ENCODE results near the gene SLC11A1. TPM values are rescaled to one million over a fixed set of nuclear protein-coding genes. Genes with fewer than 3 reads are reported as not detected.

SLC11A1 gene
- total and polyA plus RNA-seq, 8 donors, result 4.2 to 20.4 (median 8.9) TPM; not detected in 1

GRCh38 chr2:218395826-218396687 lies 14.0 kb downstream of the SLC11A1 start:
- Histone ChIP-seq H3K36me3 (no peaks in the 10 kb centered on the region), H3K9me3 (no peaks in the 10 kb centered on the region), H3K27ac (peak overlapping the region; percentile 98 to 100 (median 100)), H3K4me3 (peak overlapping the region; percentile 74 to 97 (median 94)), H3K27me3 (no peaks in the 10 kb centered on the region), H3K4me1 (peaks cover 25 to 53% (median 41%) of the 10 kb centered on the region in 4 donors)
- no peak for TF ChIP-seq EP300 (IDR thresholded peaks at IDR 0.05)
- peak in 6 of 7 experiments; percentile 48 to 97 (median 93) for TF ChIP-seq CTCF (IDR thresholded peaks at IDR 0.05)
- peak; percentile 65 to 85 (median 76) for TF ChIP-seq POLR2AphosphoS5 (IDR thresholded peaks at IDR 0.05)
- TF ChIP-seq POLR2A (IDR thresholded peaks at IDR 0.05), result peak in 1 of 4 donors; percentile 28
- intact Hi-C loops (cut with DNase I; ENCODE audit: low total_unique reads), result loop anchor here (10.0 kb wide), 1 partner anchor 91 kb away; no protein-coding TSS in a partner anchor
- DNase-seq, result peak; percentile 95 to 98
- WGBS, 5 donors, result 0 to 2% (median 1%) methylated on average over 28 to 57 of the region's 57 CpGs

GRCh38 chr2:218396688-218397462 lies 14.8 kb downstream of the SLC11A1 start:
- intact Hi-C loops (cut with DNase I; ENCODE audit: low total_unique reads), result loop anchor here (10.0 kb wide), 1 partner anchor 92 kb away; no protein-coding TSS in a partner anchor
- peaks cover 33 to 61% (median 49%) of the 10 kb centered on the region in 4 donors for H3K4me1 ChIP-seq
- WGBS, 5 donors, result 0 to 1% (median 0%) methylated on average over 22 to 27 of the region's 27 CpGs
- H3K4me3 ChIP-seq, result peak overlapping the region; percentile 74 to 97 (median 94)
- peak in 1 of 3 donors; percentile 37 for TF ChIP-seq POLR2AphosphoS5 (IDR thresholded peaks at IDR 0.05)
- no peak for TF ChIP-seq EP300 (IDR thresholded peaks at IDR 0.05)
- H3K27me3 ChIP-seq, result no peaks in the 10 kb centered on the region
- no peaks in the 10 kb centered on the region for H3K9me3 ChIP-seq
- H3K36me3 ChIP-seq, result peaks cover 3 to 7% (median 6%) of the 10 kb centered on the region in 4 donors
- peak; percentile 78 to 94 for DNase-seq
- H3K27ac ChIP-seq, result peak overlapping the region; percentile 98 to 100 (median 100)

- H3K4me3 ChIP-seq, result peak overlapping the region; percentile 74 to 97 (median 94)
These were observed 15.4 kb downstream of the SLC11A1 start for GRCh38 chr2:218397463-218397819.

More at GRCh38 chr2:218397463-218397819, 15.4 kb downstream of the SLC11A1 start:
- 1 to 4% (median 3%) methylated on average over 11 to 12 of the region's 12 CpGs for WGBS, 5 donors
- Histone ChIP-seq H3K36me3 (peaks cover 9 to 13% (median 11%) of the 10 kb centered on the region in 4 donors), H3K9me3 (no peaks in the 10 kb centered on the region), H3K27ac (peak overlapping the region; percentile 98 to 100 (median 100)), H3K4me1 (peaks cover 39 to 67% (median 55%) of the 10 kb centered on the region in 4 donors), H3K27me3 (no peaks in the 10 kb centered on the region)
- intact Hi-C loops (cut with DNase I; ENCODE audit: low total_unique reads), result loop anchor here (10.0 kb wide), 1 partner anchor 93 kb away; no protein-coding TSS in a partner anchor
- peak in 1 of 4 donors; percentile 42 for TF ChIP-seq POLR2A (IDR thresholded peaks at IDR 0.05)
- TF ChIP-seq CTCF (IDR thresholded peaks at IDR 0.05), result no peak
- no peak for TF ChIP-seq EP300 (IDR thresholded peaks at IDR 0.05)
- no peak for TF ChIP-seq POLR2AphosphoS5 (IDR thresholded peaks at IDR 0.05)
- no peak for DNase-seq

Measured in stomach (tissue), 9 donors.